HG03565 (cell line): ENCODE results near the gene IER3.

Source experiments
- ATAC-seq: cut with Tn5 transposase; IDR thresholded peaks from one replicate; pipeline ENCODE4 v1.9.1; 2021; ENCODE audit warnings: mild to moderate bottlenecking, moderate library complexity; ENCODE audit not compliant: unreplicated experiment

The IER3 gene

DNA sequence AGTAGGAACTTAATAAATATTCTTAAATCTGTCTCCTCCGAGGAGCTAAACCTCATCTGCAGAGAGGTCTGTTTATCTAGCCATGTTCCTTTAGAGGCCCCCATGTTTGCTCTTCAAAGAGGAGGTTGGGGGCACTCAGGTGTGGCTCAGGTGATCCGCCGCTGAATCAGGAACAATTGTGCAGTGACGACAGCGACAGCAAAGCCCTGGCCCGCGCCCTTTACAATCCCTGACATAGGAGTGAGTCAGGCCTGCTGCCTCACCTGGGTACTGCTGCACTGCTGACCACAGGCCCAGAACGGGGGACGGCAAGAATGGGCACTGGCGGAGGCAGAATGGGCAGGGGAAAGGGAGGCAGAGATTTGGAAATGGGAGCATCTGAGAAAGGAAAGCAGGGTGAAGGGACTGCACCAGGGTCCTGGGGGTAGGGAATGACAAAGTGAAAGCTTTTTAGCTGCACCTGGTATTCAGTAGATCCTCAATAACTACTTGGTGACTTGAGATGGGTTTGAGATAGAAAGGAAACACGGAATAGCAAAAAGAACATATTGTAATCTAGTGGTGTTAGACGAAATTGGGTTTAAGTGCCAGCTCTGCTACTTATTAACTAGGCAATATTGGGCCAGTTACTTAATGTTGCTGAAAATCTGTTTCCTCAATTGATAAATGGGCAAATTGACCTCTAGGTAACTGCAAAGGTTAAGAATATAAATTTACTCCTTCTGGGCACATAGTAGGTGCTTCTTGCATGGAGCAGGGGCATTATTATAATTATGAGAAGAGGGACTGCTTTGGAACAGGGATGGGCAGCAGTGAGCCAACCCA is 5.4 kb upstream of the IER3 start:
- no peak for ATAC-seq

DNA sequence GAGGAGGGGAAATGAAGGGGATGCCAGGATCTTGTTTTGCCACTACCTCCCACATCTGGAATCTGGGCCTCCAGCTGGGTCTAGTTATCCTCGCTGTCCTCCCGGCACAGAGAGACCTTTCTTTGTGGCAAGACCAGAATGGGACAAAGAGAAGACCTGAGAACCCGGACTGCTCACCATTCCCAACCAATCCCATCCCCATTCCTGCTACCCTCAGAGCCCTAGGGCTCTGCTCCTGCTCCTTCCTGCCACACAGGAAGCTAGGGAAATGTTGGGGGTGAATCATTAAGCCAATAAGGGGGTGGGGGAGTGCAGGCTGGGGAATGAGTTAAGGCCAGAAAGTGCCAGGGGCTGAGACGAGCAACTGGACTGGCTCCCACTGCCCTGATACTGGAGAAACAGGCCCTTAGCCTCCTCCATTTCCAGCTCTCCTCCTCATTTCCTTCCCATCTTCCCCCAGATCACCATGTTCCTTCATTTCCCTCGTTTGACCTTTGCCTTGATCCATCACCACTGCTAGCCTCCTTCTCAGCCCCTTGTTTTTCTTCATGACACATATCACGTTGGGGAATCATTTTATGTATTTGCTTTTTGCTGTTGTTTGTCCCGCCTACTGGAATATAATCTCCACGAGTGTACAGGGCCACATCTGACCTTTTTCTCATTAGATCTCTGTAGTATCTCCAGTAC is 4.6 kb upstream of the IER3 start:
- ATAC-seq, result no peak

DNA sequence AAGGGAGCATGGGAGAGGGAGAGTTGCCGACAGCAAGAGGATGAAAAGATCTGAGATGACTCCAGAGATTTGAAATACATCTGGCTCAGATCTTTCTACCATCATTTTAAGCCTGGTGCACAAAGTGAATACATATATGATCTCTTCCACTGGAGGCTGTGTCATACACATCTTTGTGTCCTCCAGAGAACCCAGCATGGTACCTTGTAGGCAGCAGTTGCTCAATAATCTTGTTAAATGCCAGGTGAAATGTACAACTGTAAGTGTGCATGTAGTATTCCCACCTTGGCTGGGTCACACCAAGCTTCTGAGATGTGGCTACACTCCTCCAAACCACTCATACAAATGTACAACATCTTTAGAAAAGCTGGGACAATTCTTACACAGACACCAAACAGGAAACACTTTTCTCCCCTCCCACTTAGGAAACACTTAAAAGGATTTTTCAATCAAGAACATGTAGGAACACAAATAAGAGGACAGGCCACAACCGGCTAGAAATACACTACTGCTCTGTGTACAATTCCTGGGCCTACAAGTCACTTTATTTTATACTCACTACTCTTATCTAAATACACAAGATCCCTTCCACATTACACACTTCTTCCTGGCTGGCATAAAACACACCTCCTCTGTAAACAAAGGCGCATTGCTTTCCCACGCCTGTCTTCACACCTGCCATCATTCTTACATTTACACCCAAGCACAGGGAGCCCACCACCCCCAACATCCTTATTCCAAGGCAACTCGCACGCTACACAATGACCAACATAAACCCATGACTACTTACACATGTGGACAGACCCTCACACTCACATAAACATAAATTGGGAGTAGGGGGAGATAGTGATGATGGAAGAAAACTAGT is 3.8 kb upstream of the IER3 start:
- ATAC-seq, result no peak

DNA sequence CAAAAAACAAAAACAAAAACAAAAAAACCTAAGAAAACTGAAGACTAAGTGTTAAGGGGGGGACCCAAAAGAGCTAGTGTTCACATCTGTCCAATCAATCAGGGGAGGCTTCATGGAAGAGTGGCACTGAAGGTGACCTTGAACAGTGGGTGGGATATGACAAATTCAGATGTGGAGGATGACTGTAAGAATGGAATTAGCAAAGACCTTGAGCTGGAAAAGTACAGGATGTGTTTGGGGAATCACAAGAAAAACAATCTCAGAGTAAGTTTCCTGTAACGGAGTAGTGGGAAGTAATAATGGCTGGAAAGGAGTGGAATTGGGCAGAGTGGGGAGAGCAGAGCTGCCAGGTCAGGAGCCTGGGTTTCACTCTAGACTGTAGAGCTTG is 2.9 kb upstream of the IER3 start:
- no peak for ATAC-seq

GRCh38 chr6:30743099-30744053 is 971 bp downstream of the IER3 start:
- no peak for ATAC-seq

- peak; percentile 54 for ATAC-seq
Observed at GRCh38 chr6:30742316-30743098, 1.8 kb downstream of the IER3 start, which contains the start of gene FLOT1. Gene FLOT1, minus strand, starts transcription at chr6:30742687. Its CDS starts 498 bp downstream, at chr6:30742189.

- ATAC-seq, result no peak
Observed at GRCh38 chr6:30741789-30742315, 2.5 kb downstream of the IER3 start.

DNA sequence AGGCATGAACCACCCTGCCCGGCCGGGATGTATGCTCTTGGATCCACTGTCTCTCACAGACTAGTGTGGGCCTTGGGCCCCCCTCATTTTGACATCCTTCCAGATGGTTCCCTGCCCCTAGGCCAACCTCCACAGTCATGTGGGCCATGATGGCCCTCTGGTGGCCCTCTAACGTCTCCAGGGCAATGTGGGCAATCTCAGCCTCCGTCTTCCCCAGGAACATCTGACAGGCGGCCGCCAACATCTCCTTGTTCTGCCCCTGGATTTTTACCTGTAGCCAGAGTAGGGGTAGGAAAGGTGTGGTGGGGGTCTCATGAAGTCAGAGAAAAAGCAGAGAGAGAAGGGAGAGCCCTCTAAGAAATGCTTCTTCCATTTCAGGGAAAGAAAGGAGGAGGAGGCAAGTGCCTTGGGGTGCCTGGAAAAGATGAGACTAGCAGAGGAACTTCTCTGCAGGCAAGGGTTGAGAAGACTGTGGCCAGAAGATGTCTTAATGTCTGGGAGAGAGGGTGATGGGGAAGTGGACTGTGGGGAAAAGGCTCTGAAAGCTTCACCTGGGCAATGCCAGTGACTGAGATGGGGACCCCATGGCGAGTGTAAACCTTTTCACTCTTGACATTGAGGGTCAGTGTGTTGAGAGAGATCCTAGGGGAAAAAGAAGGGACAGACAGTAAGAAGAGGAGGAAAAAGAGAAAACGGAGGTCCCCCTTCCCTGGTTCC is 3.1 kb downstream of the IER3 start:
- no peak for ATAC-seq

GRCh38 chr6:30740540-30740870 is 3.8 kb downstream of the IER3 start:
- ATAC-seq, result no peak

- ATAC-seq, result no peak
Observed at GRCh38 chr6:30738532-30738931, 5.8 kb downstream of the IER3 start.

- ATAC-seq, result no peak
Observed at GRCh38 chr6:30735668-30736314, 8.6 kb downstream of the IER3 start.

DNA sequence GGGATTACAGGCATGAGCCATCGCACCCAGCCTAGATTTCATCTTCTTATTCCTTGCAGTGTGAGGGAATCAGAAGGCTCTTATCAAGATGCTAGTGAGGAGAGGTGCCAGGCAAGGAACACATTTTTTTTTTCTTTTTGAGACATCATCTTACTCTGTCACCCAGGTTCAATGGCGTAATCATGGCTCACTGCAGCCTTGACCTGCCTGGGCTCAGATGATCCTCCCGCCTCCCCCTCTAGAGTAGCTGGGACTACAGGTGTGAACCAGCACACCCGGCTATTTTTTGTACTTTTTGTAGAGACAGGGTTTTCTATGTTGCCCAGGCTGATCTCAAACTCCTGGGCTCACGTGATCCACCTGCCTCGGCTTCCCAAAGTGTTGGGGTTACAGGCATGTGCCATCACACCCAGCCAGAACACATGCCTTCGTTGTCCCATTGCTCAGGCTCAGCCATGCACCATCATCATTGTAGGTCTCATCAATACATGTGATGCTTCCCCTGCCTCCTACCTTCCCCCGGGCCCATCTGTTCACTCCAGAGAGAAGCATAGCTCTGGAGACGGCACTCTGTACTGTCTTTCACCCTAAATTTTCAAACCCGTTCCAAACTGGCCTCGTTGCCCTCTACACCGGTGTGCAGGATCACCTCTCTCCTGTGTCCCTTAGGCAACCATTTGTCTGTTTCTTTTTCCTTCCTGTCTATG is 12.0 kb downstream of the IER3 start:
- no peak for ATAC-seq

GRCh38 chr6:30730601-30731435 is 13.5 kb downstream of the IER3 start:
- ATAC-seq, result no peak

- ATAC-seq, result no peak
Observed at GRCh38 chr6:30727920-30728553, 16.3 kb downstream of the IER3 start.

GRCh38 chr6:30726506-30727413 is 17.6 kb downstream of the IER3 start:
- ATAC-seq, result no peak
